HEK293T (cell line): ENCODE data around the gene CDPF1.

Source experiments
- ARNT ChIP-seq: fragments of 450-650 bp; IDR thresholded peaks from 2 replicates; pipeline ENCODE4 v1.6.1; 2017; ENCODE audit warnings: mild to moderate bottlenecking
- BHLHE40 ChIP-seq: fragments of 450-650 bp; IDR thresholded peaks from 2 replicates; pipeline ENCODE4 v1.6.1; 2016; ENCODE audit warnings: mild to moderate bottlenecking, moderate library complexity, borderline replicate concordance
- ELF4 ChIP-seq: fragments of 450-650 bp; IDR thresholded peaks from 2 replicates; pipeline ENCODE4 v1.6.1; 2017; ENCODE audit warnings: antibody characterized with exemption
- FOXA1 ChIP-seq: fragments of 450-650 bp; IDR thresholded peaks from 2 replicates; pipeline ENCODE4 v1.6.1; 2016; ENCODE audit warnings: mild to moderate bottlenecking
- FOXK2 ChIP-seq: fragments of 450-650 bp; IDR thresholded peaks from 2 replicates; pipeline ENCODE4 v1.6.1; 2016; ENCODE audit warnings: mild to moderate bottlenecking
- FOXM1 ChIP-seq: fragments of 450-650 bp; IDR thresholded peaks from 2 replicates; pipeline ENCODE4 v1.6.1; 2017; ENCODE audit warnings: mild to moderate bottlenecking, borderline replicate concordance
- HDGF ChIP-seq: fragments of 450-650 bp; IDR thresholded peaks from 2 replicates; pipeline ENCODE4 v1.6.1; 2017; ENCODE audit warnings: antibody characterized with exemption, borderline replicate concordance
- L3MBTL2 ChIP-seq: fragments of 450-650 bp; conservative IDR thresholded peaks from 2 replicates; pipeline ENCODE4 v1.6.1; 2016; ENCODE audit warnings: mild to moderate bottlenecking
- NFRKB ChIP-seq: fragments of 450-650 bp; IDR thresholded peaks from 2 replicates; pipeline ENCODE4 v1.6.1; 2016; ENCODE audit warnings: mild to moderate bottlenecking, moderate library complexity
- SP1 ChIP-seq: fragments of 450-650 bp; IDR thresholded peaks from 2 replicates; pipeline ENCODE4 v1.6.1; 2017
- SUZ12 ChIP-seq: fragments of 450-650 bp; IDR thresholded peaks from 2 replicates; pipeline ENCODE4 v1.6.1; 2016; ENCODE audit warnings: mild to moderate bottlenecking
- TARDBP ChIP-seq: fragments of 450-650 bp; IDR thresholded peaks from 2 replicates; pipeline ENCODE4 v1.6.1; 2016
- ZNF384 ChIP-seq: fragments of 450-650 bp; IDR thresholded peaks from 2 replicates; pipeline ENCODE4 v1.6.1; 2016
- TF ChIP-seq, protein P1 (sequence below): fragments of 450-650 bp; IDR thresholded peaks from 2 replicates; pipeline ENCODE4 v1.6.1; 2016

DNA sequence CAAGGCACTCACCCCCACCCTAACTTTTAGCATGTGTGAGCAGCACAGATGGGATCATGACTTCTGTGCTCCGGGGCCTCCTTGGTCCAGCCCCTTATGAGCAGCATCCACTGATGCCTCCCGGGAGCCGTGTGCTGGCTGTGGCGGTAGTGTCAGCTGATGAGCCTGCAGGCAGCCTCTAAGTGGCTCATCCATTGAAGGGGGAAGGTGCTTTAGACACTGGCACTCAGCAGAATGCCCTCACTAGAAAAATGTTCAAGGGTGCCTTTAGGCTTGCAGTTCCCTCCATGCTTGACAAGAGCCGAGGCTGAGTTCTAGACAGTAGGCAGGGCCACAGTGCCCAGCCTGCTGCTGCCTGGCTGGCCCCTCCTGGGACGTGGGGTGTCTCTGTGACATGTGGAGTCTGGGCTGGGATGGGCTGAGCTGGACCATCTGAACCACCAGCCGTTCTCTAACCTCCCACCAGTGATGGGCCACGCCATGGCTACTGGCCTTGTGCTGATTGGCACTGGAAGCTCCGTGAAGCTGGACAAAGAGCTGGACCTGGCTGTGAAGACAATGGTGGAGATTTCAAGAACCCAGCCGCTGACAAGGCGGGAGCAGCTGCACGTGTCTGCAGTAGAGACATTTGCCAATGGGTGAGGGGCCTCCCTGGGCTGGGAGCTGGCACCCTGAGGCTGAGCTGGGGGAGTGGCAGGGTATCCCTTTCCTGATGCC lies 23.5 kb upstream of the CDPF1 start:
- TF ChIP-seq HDGF (no peak), ZNF384 (no peak), ELF4 (no peak), FOXK2 (no peak), SP1 (no peak), BHLHE40 (no peak), SUZ12 (no peak), NFRKB (no peak), TARDBP (no peak), FOXA1 (no peak), FOXM1 (no peak), ARNT (no peak), L3MBTL2 (no peak)
- TF ChIP-seq, protein P1, sequence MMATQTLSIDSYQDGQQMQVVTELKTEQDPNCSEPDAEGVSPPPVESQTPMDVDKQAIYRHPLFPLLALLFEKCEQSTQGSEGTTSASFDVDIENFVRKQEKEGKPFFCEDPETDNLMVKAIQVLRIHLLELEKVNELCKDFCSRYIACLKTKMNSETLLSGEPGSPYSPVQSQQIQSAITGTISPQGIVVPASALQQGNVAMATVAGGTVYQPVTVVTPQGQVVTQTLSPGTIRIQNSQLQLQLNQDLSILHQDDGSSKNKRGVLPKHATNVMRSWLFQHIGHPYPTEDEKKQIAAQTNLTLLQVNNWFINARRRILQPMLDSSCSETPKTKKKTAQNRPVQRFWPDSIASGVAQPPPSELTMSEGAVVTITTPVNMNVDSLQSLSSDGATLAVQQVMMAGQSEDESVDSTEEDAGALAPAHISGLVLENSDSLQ: no peak
